Cardiac muscle cell (in vitro differentiated cells and primary cell): ENCODE data around the gene NSG1. TPM values are rescaled to one million over a fixed set of nuclear protein-coding genes. Genes with fewer than 3 reads are reported as not detected.

Experiments used
- DNase-seq, 2 donors: peaks; one replicate each; pipeline versions ENCODE4 v3.0.0 to v3.0.0-alpha.2; 2010 to 2017; ENCODE audit warnings: low read depth in 1 of 2, low spot score in 1 of 2
- H3K27ac ChIP-seq: fragments of 200-600 bp; sonication (generic); 2 replicates; pipeline ENCODE4 v1.5.1; 2016
- H3K27me3 ChIP-seq: fragments of 200-600 bp; sonication (generic); 2 replicates; pipeline ENCODE4 v1.6.0; 2016; ENCODE audit warnings: control low read depth
- H3K36me3 ChIP-seq: fragments of 200-600 bp; sonication (generic); 2 replicates; pipeline ENCODE4 v1.5.1; 2016; ENCODE audit warnings: control low read depth
- H3K4me1 ChIP-seq: fragments of 200-600 bp; sonication (generic); 2 replicates; pipeline ENCODE4 v1.8.1; 2017; ENCODE audit warnings: low read depth, mild to moderate bottlenecking, mixed run types
- H3K4me3 ChIP-seq: fragments of 200-600 bp; sonication (generic); 2 replicates; pipeline ENCODE4 v1.5.1; 2016; ENCODE audit warnings: mild to moderate bottlenecking
- H3K9me3 ChIP-seq: fragments of 200-600 bp; sonication (generic); 2 replicates; pipeline ENCODE4 v1.5.1; 2017; ENCODE audit warnings: low read depth, mild to moderate bottlenecking, control low read depth
- CTCF ChIP-seq: IDR thresholded peaks from 2 replicates; pipeline ENCODE4 v1.5.1; 2012; ENCODE audit warnings: low read depth, mild to moderate bottlenecking, low read length
- polyA plus RNA-seq: library from polyadenylated mRNA; unstranded; fragments of >200 nt; fragmentation: Nextera tagmentation; extraction: Ambion mirVana; gene quantifications from 2 replicates; pipeline ENCODE4 v1.2.1, GENCODE V29; 2016
- total RNA-seq: library from RNA; depleted of rRNA; stranded (reverse); fragments of >200 nt; gene quantifications from 2 replicates; pipeline ENCODE4 v1.2.3, GENCODE V29; 2016

NSG1 gene
- total and polyA plus RNA-seq, 2 experiments from 2014 or later, result 4.0 to 18.4 TPM

DNA sequence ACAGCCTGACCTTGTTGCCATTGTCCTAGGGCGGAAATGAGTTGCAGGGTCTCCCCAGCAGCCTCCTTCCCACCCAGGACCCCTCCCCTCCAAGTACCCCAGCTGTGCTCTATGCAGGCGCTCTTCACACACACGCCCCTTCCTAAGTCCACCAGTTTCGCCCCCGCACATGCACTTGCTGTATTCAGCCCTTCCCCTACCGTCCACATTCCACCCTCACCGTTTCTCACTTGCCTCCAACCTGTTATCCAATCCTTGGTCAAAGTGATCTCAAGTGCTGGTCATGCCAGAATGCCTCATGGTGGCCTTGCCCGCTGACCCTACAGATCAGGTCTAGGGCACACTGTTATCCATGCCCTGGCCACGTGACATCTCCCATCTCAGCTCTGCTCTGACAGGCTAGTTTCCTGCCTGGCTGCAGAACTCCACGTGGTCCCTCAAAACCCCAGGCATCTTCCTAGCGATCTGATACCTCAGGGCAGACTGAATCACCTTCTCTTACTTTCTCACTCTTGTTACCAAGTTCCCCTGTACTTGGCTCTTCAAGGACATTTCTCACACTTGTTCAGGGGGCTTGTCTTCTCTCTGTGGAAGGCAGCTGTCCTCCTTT is 39.7 kb downstream of the NSG1 start:
- no peak overlapping the region for H3K4me3 ChIP-seq
- no peaks in the 10 kb centered on the region for H3K9me3 ChIP-seq
- H3K4me1 ChIP-seq, result no peaks in the 10 kb centered on the region
- no peak for TF ChIP-seq CTCF
- H3K27me3 ChIP-seq, result no peaks in the 10 kb centered on the region
- peaks cover 7% of the 10 kb centered on the region for H3K36me3 ChIP-seq
- no peak for DNase-seq
- no peak overlapping the region for H3K27ac ChIP-seq

DNA sequence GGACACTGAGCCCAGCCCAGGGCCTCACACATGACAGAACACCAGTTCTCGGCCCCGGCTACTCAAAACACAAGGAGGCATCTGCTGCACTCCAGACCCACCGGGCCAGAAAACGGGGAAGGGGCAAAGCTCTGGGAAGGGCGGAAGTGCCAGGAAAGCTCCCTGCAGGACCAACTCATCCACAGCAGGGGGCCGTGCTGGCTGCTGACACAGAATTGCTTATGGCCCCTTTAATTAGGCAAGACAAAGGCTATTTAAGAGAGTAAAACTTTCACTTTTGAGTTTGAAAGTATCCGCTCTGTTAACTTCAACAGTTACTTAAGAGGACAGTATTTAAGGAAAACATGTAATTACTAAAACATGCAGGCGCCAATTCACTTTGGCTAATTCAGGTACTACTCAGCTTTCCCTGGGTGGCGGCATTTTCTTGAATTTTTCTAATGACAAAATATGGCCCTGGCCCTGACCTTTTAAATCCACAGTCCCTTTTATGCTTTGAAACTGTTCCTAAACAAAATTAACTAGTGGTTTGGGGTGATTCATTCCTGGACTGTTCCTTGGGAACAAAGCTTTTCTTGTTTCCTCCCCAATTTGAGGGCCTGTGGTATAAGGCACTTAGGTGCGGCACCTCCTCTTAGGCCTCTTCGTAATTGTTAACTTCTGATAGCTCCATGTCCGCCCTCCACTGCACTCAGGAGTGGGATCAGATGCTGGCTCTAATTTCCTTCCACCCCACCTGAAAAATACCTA is 40.4 kb downstream of the NSG1 start:
- no peak for TF ChIP-seq CTCF
- no peak overlapping the region for H3K4me3 ChIP-seq

GRCh38 chr4:4427886-4428285 is 41.0 kb downstream of the NSG1 start:
- Histone ChIP-seq H3K4me1 (no peaks in the 10 kb centered on the region), H3K36me3 (peaks cover 2% of the 10 kb centered on the region), H3K9me3 (no peaks in the 10 kb centered on the region), H3K4me3 (no peak overlapping the region), H3K27me3 (no peaks in the 10 kb centered on the region), H3K27ac (no peak overlapping the region)
- TF ChIP-seq CTCF, result no peak
- DNase-seq, result no peak

More for the DNA sequence above, 40.4 kb downstream of the NSG1 start:
- H3K27ac ChIP-seq, result no peak overlapping the region
- no peaks in the 10 kb centered on the region for H3K9me3 ChIP-seq
- DNase-seq, result no peak
- no peaks in the 10 kb centered on the region for H3K27me3 ChIP-seq
- peaks cover 2% of the 10 kb centered on the region for H3K36me3 ChIP-seq
- no peaks in the 10 kb centered on the region for H3K4me1 ChIP-seq

DNA sequence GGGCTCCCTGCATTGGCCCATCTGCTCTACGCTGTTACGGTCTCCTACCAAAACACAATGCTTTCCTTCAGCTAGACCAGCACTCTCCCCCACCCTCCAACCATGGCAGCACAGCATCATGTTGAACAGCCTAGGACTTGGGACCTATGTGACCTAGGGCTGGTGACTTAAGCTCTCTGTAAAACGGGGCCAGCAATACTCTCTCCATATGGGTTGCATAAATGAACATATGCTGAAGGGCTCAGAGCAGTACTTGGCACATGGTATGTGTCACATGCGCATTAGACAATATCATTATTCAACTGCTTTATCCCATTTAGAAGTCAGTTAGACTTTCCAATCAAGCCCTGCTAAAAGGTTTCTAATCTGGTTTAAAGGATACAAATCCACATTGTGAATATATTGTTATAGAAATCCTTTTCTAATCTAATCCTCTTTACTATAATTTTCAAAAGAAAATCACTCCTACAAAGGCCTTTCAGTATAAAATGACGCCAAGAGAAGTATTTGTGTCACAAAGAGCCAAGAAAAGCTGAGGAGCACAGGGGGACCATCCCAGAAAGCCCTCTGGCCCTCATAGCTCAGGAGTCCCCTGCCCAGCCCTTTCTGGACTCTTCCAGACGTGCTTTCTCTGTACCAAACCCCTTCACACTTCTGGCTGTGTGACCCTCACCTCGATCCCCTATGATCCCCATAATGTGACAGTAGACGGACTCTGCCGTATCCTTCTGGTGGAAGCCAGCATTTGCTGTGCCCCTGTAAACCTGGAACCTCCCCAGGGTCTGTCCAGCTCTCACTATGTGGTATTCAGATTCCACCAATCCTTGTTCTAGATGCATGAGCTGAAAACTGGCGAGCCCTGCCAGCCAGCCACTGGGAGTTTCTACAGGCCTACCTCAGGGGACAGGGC is 42.3 kb downstream of the NSG1 start:
- H3K27ac ChIP-seq, result no peak overlapping the region
- H3K36me3 ChIP-seq, result no peaks in the 10 kb centered on the region
- H3K9me3 ChIP-seq, result no peaks in the 10 kb centered on the region
- DNase-seq, result no peak
- no peaks in the 10 kb centered on the region for H3K4me1 ChIP-seq
- H3K27me3 ChIP-seq, result no peaks in the 10 kb centered on the region
- TF ChIP-seq CTCF, result no peak
- no peak overlapping the region for H3K4me3 ChIP-seq

- peak; percentile 88 for TF ChIP-seq CTCF
- no peak overlapping the region for H3K4me3 ChIP-seq
- DNase-seq, result peak; percentile 70 to 75
- no peaks in the 10 kb centered on the region for H3K27me3 ChIP-seq
- H3K27ac ChIP-seq, result no peak overlapping the region
- H3K9me3 ChIP-seq, result no peaks in the 10 kb centered on the region
- H3K4me1 ChIP-seq, result no peaks in the 10 kb centered on the region
- no peaks in the 10 kb centered on the region for H3K36me3 ChIP-seq
These were observed 43.7 kb downstream of the NSG1 start for GRCh38 chr4:4430492-4431195.
